HG02610 (cell line): Measurements from ENCODE around the gene GRIN3B.

Source experiments
- ATAC-seq: cut with Tn5 transposase; IDR thresholded peaks from one replicate; pipeline ENCODE4 v1.9.1; 2021; ENCODE audit warnings: mild to moderate bottlenecking, moderate library complexity; ENCODE audit not compliant: unreplicated experiment

Gene GRIN3B

GRCh38 chr19:1040476-1041271 lies 40.5 kb downstream of the GRIN3B start:
- peak; percentile 48 for ATAC-seq

GRCh38 chr19:1041272-1041834 lies 41.1 kb downstream of the GRIN3B start:
- ATAC-seq, result no peak

GRCh38 chr19:1041835-1042685 lies 41.8 kb downstream of the GRIN3B start:
- ATAC-seq, result no peak

- no peak for ATAC-seq
These were observed 42.7 kb downstream of the GRIN3B start for GRCh38 chr19:1042689-1043511.

GRCh38 chr19:1045247-1045603 lies 45.0 kb downstream of the GRIN3B start:
- no peak for ATAC-seq

- no peak for ATAC-seq
These were observed 46.0 kb downstream of the GRIN3B start for GRCh38 chr19:1046117-1046626.

GRCh38 chr19:1046836-1047695 lies 46.8 kb downstream of the GRIN3B start:
- ATAC-seq, result no peak

GRCh38 chr19:1047696-1048147 lies 47.5 kb downstream of the GRIN3B start:
- no peak for ATAC-seq

GRCh38 chr19:1049106-1049505 lies 48.9 kb downstream of the GRIN3B start:
- ATAC-seq, result no peak

- ATAC-seq, result no peak
These were observed 49.6 kb downstream of the GRIN3B start for GRCh38 chr19:1049800-1050199.

- no peak for ATAC-seq
These were observed 51.0 kb downstream of the GRIN3B start for GRCh38 chr19:1050989-1051788.

GRCh38 chr19:1051791-1052190 lies 51.6 kb downstream of the GRIN3B start:
- ATAC-seq, result no peak

- no peak for ATAC-seq
These were observed 52.2 kb downstream of the GRIN3B start for GRCh38 chr19:1052349-1052975.

GRCh38 chr19:1053176-1054101 lies 53.2 kb downstream of the GRIN3B start:
- ATAC-seq, result no peak

- no peak for ATAC-seq
These were observed 54.1 kb downstream of the GRIN3B start for GRCh38 chr19:1054102-1055027.

GRCh38 chr19:1055028-1055425 lies 54.8 kb downstream of the GRIN3B start:
- no peak for ATAC-seq
